HG02970 (cell line): Measurements from ENCODE around the gene PPP1R3F.

Source experiments
- ATAC-seq: cut with Tn5 transposase; IDR thresholded peaks from one replicate; pipeline ENCODE4 v1.9.1; 2021; ENCODE audit warnings: mild to moderate bottlenecking, moderate library complexity, moderate number of reproducible peaks; ENCODE audit not compliant: unreplicated experiment, low FRiP score

PPP1R3F gene, protein sequence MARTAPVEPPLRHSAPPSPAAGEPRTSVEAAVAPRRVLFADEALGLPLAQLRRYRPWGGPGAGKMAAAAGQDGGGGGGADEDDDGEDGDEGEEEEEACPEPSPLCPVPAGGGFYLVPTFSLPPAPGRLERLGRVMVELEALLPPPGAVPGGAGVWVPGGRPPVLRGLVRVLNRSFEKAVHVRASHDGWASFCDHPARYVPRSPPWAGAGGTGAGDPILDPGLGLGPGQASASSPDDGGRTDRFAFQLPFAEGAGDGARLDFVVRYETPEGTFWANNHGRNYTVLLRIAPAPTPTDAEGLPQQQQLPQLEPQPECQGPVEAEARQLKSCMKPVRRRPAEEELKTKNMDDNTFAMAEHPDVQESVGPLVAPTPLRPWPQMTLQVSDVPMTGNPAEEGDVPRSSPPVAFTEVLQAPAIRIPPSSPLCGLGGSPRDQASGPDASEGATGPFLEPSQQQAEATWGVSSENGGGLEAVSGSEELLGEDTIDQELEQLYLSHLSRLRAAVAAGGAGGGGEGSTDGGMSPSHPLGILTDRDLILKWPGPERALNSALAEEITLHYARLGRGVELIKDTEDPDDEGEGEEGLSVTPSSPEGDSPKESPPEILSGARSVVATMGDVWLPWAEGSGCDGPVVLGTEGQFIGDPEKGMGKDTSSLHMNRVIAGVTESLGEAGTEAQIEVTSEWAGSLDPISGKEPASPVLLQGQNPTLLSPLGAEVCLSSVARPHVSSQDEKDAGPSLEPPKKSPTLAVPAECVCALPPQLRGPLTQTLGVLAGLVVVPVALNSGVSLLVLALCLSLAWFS

DNA sequence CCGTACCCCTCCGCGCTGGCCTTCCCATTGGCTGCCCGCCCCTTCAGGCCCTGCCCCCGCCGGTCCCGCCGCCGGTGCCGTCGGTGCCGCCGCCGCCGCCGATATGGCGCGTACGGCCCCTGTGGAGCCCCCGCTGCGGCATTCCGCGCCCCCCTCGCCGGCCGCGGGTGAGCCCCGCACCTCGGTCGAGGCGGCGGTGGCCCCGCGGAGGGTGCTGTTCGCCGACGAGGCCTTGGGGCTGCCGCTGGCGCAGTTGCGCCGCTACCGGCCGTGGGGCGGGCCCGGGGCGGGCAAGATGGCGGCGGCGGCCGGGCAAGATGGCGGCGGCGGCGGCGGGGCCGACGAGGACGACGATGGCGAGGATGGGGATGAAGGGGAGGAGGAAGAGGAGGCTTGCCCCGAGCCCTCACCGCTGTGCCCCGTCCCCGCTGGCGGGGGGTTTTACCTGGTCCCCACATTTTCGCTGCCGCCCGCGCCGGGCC, at the start of gene PPP1R3F:
PPP1R3F (plus strand) TSS at position 27 of the 482 bp plus-strand sequence; CDS start at position 104, 77 bp downstream.
- ATAC-seq: peak; percentile 21

DNA sequence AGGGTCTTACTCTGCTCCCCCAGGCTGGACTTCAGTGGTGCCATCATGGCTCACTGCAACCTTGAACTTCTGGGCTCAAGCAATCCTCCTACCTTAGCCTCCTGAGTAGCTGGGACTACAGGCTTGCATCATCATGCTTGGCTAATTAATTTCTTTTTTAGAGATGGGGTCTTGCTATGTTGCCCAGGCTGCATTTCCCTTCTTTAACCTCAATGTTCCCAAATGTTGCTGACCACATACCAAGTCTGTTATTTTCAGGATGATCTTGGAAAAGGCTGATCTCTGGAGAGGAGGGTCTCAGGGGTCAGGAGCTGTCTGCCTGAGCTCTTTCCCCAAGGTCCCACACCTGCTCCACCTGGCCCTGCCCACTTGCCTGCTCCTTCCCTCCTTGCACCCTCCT, 49.5 kb upstream of the PPP1R3F start:
- no peak for ATAC-seq

DNA sequence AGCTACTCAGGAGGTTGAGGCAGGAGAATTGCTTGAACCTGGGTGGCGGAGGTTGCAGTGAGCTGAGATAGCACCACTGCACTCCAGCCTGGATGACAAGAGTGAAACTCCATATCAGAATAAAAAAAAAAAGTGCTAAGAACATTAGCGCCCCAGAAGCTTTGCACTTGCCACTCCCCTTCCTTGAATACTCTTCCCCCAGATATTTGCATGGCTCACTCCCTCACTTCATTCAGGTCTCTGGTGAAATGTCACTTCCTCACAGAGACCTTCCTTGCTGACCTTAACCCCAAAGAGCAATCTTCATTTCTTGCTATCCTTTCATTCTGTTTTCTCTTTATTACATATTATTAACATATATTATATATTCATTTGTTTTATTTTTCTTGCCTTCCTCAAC, 47.7 kb upstream of the PPP1R3F start:
- no peak for ATAC-seq

DNA sequence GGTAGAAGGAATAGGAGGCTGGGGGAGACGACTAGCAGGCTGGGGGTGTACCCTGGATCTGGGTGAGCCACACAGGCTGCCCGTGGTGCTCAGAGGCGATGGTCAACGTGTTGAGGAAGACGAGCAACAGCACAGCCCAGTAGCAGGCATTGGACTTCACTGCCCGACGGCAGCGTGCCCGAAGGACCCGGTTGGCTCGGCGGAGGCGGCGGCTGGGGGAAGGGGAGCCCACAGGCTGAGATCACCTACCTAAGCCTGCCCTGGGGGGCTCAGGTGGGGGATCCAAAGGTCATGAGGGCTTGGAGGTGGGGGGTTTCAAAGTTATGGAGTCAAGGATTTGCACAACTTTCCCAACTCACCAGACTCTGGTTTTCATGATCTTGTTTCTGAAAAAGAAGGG, 43.7 kb upstream of the PPP1R3F start:
- no peak for ATAC-seq

DNA sequence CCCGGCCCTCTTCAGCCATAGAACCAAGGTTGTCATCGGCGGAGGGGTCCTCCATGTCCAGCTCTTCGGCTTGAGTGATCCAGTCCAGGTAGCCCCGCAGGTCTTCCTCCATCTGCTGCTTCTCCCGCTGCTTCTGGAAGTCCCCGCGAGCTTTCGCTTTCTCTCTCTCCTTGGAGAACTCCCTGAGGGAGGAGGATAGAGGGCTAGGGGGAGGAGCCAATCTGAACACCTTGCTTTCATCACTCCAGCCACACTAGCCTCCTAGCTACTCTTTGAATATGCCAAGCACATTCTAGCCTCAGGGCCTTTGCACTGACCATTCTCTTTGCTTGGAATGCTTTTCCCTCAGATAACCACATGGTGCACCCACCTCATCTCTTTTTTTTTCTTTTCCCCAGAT, 42.6 kb upstream of the PPP1R3F start:
- ATAC-seq: no peak

DNA sequence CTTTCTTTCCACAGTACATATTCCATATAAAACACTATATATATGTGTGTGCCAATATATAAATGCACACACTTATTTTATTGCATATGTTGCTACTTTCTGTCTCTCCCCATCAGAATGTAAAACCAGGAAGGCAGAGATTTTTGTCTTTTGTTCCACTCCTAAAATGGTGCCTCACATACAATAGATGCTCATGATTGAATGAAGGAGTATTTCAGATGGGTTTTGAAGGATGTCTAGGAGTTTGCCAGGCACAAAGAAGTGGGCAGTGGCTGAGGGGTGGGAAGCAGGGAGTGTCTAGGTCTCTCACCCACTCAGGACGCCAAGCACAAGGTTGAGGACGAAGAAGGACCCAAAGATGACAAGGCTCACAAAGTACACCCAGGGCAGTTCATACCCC, 41.9 kb upstream of the PPP1R3F start:
- no peak for ATAC-seq

DNA sequence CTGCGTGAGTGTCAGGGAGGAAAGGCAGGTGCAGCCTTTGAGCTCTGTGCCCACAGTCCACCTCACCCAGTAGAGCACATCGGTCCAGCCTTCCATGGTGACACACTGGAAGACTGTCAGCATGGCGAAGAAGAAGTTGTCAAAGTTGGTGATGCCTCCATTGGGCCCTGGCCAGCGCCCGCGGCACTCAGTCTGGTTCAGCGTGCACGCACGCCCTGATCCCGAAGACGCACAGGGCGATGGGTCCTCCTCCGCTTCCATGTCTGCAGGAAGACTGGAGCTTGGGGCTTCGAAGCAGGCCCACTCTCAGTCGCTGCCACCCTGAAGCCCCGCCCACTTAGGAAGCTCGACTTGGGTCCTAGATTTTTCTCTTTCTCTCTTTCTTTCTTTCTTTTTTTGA, 41.4 kb upstream of the PPP1R3F start:
- no peak for ATAC-seq

DNA sequence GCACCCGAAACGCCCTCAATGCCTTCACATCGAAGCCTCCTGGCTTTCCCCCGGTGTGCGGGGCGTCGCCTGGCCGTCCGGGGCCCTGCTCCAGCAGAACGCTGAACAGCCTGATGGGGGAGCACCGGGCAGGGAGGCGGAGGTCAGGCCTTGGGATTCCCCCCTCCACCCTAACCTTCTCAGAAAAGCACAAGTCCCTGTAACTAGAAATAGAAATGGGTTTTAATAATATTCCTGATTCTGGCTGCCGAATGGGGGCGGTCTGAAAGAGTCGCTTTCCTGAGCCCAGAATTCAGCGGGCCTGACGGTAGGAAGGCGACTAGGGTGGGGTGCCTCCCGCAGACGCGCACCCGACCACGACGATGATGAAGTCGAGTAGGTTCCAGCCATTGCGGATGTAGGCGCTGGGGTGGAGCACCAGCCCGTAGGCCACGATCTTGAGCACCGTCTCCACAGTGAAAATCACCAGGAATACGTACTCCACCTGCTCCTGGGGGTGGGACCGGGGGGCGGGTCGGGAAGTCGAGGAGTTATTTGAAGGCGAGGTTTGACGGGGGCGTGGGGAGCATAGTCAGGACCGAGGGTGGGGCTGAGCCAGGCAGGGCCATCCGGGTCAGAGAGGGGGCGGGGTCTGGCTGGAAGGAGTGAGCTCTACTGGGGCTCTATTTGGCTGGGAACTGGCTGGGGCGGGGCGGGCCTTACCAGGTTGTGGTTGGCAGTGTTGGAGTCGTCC, 38.9 kb upstream of the PPP1R3F start:
- no peak for ATAC-seq

DNA sequence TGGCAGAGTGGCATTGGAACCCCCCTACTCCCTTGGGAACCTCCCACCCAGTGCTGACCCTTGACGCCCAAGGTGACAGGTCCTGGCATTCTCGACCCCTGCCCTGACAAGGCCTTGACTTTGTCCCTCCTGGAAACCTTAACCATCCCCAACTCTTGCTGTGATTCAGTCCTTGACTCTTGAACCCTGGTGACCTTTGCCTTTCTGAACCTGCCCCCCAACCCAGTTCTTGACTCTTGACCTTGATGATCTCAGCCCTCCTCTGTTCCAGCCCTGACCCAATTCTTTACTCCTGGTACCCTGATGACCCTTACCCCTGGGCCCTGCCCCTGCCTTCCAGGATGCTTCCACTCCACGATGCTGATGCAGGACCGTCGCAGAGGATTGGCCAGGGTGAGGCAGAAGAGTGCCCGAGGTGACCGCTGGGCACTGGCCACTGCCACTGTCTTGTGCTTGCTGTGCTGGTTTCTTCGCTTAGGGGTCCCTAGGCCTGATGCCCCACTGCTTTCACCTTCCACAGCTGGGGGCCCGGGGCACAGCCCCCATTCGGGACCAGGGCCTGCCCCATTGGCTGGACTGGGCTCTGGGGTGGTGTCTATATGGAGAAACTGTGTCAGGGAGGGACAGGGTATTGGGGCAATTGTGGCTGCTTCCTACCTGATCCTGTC, 38.1 kb upstream of the PPP1R3F start:
- no peak for ATAC-seq

DNA sequence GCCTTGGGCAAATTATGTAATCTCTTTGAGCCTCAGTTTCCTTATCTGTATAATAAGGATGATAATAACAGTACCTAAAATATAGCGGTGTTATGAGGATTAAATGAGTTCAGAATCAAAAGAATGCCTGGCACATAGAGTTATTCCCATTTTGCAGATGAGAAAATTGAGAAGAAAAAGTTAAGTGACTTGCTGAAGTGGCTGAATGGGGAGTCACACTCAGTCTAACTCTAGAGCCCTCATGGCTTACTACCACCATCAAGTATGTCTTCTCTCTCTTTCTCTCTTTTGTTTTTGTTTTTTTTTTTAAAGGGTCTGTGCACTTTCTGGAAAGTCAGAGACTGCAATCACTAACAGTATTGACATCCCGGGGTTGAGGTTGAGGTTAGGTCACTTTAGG, 37.1 kb upstream of the PPP1R3F start:
- no peak for ATAC-seq

DNA sequence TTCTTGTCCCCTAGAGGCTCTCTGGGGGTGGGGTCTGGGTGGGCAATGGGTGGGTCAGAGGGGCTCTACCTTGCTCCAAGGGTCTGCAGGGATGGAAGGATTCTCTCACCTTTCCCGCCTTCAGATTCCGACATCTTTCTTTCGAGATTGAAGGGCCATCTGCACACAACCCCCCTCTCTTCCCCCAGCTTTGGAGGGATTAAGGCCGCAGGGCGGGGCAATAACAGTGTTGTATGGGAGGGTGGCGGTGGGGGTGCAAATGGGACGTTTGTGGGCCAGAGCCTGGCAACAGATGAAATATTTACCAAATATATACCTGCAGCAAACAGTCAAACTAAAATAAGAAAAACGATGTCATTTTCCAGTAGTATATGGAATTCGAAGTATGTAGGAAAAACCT, 36.4 kb upstream of the PPP1R3F start, which contains the start of gene CACNA1F:
CACNA1F (minus strand) TSS at position 165 of the 400 bp plus-strand sequence; CDS start at position 134, 31 bp downstream.
- no peak for ATAC-seq

DNA sequence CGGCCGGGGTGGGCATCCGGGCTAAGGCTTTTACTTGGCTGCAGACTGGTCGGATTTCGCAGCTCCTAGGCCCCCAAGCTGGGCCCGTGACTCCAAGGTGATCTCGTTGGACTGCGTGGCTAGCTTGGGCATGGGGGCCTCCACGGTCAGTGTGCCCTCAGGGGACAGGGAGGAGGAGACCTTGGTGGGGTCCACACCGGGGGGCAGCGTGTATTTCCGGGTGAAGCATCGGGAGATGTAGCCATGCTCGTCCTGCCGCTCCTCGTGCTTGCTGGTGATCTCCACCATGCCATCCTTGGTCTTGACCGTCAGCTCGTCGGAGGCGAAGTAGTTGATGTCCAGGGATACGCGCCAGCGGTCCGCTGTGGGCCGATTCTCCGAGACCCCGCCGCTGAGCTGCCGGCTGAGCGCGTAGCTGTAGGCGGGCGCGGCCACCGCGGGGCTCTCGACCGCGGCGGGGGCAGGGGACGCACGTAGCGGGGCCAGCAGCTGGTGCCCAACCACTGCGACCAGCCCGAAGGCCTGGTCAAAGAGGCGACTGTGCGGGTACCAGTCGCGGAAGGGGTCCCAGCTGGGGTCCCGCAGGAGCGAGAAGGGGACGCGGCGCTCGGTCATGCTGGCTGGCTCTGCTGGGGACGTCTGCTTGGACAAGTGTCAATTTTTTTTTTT, 35.6 kb upstream of the PPP1R3F start:
- ATAC-seq: no peak

DNA sequence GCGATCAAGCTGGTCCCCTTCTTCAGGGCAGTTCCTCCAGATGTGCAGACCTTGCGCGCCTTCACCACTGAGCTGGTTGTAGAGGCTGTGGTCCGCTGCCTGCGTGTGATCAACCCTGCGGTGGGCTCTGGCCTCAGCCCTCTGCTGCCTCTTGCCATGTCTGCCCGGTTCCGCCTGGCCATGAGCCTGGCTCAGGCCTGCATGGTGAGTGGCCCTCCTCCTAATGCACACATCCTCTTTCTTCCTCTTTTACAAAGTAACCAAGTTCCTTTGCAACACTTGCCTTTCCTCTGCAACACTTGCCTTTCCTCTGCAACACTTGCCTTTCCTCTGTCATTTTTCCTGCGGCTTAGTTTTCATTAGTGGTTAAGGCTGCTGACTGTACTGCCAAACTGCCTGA, 32.5 kb upstream of the PPP1R3F start:
- no peak for ATAC-seq

DNA sequence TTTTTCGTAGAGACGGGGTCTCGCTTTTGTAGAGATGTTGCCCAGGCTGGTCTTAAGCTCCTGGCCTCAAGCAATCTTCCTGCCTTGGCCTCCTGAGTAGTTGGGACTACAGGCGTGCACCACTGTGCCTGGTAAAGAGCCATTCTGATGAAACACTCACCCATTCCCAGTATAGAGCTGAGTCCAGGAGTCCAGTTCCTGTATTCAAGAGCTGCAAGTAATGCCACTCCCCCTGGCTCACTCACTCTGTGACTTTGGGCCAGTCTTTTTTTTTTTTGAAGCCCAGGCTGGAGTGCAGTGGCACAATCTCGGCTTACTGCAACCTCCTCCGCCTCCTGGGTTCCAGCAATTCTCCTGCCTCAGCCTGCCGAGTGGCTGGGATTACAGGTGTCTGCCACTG, 30.9 kb upstream of the PPP1R3F start:
- no peak for ATAC-seq

DNA sequence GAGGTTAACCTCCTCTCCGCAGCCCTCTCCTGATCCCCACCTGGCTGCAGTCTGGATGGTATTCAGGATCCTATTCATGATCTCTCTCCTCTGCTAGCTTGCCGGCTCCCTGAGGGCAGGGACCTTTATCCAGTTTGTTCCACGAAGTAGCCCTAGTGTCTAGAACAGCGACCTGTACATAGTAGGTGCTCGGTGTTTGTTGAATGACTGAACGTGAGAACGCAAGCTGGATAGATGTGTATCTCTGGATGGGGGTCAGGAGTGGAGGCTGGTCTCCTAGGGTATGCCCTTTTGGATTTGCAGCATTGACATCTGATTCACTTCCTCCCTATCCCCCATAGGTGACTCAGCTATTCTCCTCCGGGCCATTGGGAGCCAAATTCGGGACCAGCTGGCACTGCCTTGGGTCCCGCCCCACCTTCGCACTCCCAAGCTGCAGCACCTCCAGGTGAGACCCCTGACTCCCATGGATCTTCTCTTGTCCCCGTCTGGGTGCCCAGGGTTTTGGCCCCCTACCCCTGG, 27.0 kb upstream of the PPP1R3F start:
- ATAC-seq: no peak

DNA sequence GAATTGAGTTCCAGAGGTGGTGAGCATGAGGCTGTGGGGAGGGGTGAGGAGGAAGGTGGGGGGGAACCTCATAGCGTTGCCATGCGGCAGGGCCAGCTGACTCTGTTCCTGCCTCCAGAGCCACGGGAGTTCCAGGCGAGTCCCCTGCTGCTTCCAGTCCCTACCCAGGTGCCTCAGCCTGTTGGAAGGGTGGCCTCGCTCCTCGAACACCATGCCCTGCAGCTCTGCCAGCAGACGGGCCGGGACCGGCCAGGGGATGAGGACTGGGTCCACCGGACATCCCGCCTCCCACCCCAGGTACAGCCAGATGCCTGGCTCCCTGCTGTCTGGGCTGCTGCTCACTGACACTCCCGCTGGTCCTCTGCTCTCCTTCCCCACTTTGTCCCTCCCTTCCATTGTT, 26.4 kb upstream of the PPP1R3F start:
- ATAC-seq: no peak

DNA sequence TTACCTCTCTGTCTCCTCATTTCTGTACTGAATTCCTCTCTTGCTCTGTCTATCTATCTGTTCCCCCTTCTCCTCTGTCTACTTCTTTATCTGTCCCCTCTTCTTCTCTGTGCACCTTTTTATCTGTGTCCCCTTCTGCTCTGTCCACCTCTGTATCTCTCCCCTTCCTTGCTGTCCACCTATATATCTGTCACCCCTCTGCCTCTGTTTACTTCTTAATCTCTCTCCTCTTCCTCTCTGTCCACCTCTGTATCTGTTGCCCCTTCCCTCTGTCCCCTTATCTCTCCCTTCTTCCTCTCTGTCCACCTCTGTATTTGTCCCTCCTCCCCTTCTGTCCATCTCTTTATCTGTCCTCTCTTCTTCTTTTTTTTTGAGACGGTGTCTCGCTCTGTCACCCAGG, 25.4 kb upstream of the PPP1R3F start:
- no peak for ATAC-seq

DNA sequence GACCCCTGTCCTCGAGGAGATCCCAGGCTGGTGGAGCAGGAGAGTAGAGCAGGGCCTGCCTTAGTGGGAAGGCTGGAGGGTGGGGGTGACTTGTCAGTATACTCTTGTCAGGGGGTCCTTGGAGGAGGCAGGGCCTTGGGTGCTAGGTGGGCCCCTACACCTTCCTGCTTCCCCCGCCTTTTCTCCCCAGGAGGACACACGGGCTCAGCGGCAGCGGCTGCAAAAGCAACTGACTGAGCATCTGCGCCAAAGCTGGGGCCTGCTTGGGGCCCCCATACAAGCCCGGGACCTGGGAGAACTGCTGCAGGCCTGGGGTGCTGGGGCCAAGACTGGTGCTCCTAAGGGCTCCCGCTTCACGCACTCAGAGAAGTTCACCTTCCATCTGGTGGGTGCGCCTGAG, 23.1 kb upstream of the PPP1R3F start:
- ATAC-seq: no peak

DNA sequence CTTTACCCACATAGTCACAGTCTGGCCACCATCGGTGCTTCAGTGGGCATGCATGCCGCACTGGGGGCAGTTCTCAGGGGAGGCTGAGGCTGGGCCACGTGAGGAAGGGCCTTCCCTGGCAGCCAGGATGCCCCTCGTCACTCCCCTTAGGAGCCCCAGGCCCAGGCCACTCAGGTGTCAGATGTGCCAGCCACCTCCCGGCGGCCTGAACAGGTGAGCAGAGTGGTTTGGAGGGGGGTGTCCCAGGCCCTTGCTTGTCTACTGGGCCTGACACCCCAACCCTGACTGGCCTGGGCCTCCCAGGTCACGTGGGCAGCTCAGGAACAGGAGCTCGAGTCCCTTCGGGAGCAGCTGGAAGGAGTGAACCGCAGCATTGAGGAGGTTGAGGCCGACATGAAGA, 22.2 kb upstream of the PPP1R3F start:
- no peak for ATAC-seq
